Amygdala (tissue), 56 donors: ENCODE measurements around the gene VARS2.
A peak's percentile ranks its signal among the peaks of the same experiment; 100 is the strongest.

Experiments used
- DNase-seq, 56 donors: peaks; one replicate each; lab custom pipeline; 2025; lab: John Stamatoyannopoulos, UW

Gene VARS2

DNA sequence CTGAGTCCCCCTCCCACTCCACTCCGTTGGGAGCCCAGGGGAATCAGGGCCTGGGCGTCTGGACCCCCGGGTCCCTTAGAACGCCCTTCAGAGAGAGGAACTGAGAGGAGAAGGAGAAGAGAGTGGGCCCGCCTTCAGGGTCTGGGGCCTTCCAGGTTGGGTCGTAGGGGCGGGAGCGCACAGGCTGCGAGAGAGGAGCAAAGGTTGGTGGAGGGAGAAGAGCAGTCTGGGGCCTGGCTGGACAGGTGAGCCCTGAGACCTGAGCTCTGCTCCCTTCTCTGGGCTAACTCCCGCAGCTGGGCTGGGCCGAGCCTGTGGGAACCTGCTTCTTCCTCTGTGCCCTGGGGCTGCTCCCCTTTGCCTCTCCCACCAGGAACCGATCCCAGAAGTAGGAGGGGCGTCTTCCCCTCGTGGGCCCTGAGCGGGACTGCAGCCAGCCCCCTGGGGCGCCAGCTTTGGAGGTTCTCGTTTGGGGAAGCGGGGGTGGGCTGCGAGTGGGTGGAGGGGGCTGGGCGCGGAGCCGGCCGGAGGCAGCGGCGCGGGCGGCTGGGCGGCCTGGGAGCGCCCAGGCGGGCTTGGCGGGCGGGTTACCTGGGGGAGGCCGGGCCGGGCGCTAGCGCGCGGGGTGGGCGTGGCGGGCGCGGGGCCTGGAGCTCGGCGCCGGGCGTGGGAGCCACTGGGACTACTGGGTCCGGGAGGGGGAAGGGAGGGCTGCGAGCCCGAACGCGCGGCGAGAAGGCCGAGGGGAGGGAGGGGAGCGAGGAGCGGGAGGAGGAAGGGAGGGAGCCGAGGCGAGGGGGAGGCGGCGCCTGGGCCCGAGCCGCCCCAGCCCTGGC lies 30.1 kb upstream of the VARS2 start, which contains the start of gene DDR1:
DDR1 (plus strand) TSS at position 835 of the 836 bp plus-strand sequence. CDS start 4,211 bp downstream, outside the sequence.
- DNase-seq: peak in 54 of 56 donors; percentile 31 to 90 (median 76)

- peak in 41 of 56 donors; percentile 31 to 81 (median 61) for DNase-seq
Observed at GRCh38 chr6:30884521-30885480, 29.2 kb upstream of the VARS2 start.

GRCh38 chr6:30885481-30885998 lies 28.5 kb upstream of the VARS2 start:
- DNase-seq: peak in 19 of 56 donors; percentile 47 to 75 (median 63)

GRCh38 chr6:30885999-30886896 lies 27.8 kb upstream of the VARS2 start:
- peak in 45 of 56 donors; percentile 32 to 91 (median 62) for DNase-seq

DNA sequence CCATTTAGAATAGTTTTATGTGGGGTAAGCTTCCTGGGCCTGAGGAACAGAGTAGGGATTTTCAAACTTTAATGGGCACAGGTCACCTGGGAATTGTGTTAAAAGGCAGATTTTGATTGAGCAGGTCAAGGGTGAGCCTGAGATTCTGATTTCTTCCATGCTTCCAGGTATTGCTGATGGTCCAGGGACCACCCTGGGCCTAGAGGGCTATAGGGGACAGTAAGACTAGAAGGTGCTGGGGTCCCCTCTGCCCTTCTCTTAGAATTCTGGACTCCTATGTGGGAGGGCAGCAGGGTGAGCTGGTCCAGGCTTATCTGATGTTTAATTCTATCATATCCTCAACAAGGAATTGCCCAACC lies 27.2 kb upstream of the VARS2 start:
- peak in 1 of 56 donors; percentile 37 for DNase-seq

GRCh38 chr6:30887901-30888815 lies 25.9 kb upstream of the VARS2 start:
- DNase-seq: peak in 19 of 56 donors; percentile 10 to 62 (median 37)

- peak in 4 of 56 donors; percentile 26 to 47 (median 35) for DNase-seq
Observed at GRCh38 chr6:30888816-30889495, 25.1 kb upstream of the VARS2 start.

DNA sequence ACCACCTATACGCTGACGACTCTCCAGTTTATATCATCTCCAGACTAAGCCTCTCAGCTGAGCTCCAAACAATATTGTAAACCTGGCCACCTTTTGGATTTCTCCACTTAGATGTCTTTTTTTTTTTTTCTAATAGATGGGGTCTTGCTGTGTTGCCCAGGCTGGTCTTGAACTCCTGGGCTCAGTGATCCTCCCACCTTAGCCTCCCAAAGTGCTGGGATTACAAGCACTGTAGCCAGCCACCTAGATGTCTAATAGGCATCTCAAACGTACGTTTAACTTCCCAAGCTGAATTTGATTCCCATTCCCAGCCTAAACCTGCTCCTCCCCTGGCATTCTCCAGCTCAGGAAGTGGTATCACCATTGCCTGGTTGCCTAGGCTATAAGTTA lies 24.5 kb upstream of the VARS2 start:
- no peak for DNase-seq

DNA sequence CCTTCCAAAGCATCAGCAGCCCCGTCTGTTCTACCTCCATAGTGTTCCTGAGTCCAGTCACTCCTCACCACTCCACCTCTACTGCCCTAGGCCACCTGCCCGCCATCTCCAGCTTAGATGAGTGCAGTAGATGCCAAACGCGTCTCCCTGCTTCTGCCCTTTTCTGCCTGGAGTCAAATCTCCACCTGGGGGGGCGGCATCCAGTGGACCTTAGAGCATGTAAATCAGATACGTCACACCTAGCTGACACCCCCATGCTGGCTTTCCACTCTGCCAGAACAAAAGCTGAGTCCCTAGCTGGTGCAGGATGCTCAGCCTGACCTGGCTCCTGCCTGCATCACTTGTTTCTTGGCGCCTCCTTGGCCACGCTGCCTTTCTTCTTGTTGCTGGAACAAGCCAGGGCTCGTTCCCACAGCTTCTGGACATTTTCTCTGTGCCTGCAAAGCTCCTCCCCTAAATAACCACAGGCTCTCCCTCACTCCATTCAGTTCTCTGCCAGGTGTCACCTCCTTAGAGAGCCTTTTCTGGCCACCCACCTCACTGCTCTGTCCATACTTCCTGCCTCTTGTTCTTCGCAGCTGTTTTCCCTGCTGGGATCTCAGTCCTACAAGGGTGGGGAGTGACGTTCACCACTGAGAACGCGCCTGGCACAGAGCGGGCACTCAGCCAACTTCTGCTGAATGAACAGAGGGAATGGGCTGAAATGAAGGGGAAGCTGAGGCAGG lies 24.0 kb upstream of the VARS2 start:
- peak in 52 of 56 donors; percentile 28 to 90 (median 72) for DNase-seq

GRCh38 chr6:30890646-30891449 lies 23.2 kb upstream of the VARS2 start:
- DNase-seq: peak in 1 of 56 donors; percentile 44

DNA sequence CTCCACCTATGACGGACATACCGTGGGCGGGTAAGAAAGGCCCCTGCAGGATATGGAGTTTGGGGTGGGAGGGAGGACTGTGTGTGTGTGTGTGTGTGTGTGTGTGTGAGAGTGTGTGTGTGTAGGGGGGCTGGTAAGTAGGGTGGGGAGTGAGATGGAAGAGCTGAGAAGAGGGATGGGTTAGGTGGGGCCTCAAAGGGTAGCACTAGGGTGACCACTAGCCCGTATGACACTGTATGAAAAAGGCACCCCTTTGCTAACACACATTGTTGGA lies 22.7 kb upstream of the VARS2 start:
- DNase-seq: no peak

DNA sequence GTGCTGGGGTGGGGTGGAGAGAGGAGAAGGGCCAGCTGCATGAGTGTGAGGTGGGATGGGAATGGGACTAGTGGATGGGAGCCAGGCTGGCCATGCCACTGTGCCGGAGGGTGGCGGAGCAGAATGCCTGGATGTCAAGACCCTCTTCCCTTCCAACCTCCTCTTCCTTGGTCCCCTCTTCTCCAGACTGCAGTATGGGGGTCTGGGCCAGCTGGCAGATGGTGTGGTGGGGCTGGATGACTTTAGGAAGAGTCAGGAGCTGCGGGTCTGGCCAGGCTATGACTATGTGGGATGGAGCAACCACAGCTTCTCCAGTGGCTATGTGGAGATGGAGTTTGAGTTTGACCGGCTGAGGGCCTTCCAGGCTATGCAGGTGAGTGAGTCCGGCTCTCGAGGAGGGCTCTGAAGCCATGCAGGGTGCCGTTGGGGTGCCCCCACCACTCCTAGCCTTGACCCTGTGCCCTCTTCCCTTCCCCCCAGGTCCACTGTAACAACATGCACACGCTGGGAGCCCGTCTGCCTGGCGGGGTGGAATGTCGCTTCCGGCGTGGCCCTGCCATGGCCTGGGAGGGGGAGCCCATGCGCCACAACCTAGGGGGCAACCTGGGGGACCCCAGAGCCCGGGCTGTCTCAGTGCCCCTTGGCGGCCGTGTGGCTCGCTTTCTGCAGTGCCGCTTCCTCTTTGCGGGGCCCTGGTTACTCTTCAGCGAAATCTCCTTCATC lies 22.1 kb upstream of the VARS2 start:
- DNase-seq: no peak

- no peak for DNase-seq
Observed at GRCh38 chr6:30893001-30893591, 20.9 kb upstream of the VARS2 start.

DNA sequence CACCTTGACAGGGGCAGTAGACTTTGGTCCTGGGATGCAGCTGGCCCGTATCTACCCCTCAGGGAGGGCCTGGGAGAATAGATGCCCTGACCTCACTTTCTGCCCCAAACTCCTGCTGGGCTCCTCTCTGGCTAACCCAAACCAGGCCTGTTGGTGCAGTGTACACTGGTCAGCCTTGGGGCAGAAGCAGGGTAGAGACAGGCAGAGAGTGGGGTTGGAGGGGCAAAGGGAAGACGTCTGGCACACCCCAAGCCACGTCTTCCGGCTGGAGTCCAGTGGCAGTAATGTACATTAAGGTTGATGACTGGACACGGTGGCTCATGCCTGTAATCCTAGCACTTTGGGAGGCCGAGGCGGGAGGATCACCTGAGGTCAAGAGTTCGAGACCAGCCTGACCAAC lies 20.4 kb upstream of the VARS2 start:
- DNase-seq: no peak

- no peak for DNase-seq
Observed at GRCh38 chr6:30894381-30894780, 19.7 kb upstream of the VARS2 start.

GRCh38 chr6:30894935-30895334 lies 19.1 kb upstream of the VARS2 start:
- DNase-seq: no peak
